Pulmonary artery endothelial cell (primary cell): Measurements from ENCODE around the gene TTLL3. TPM values are rescaled to one million over a fixed set of nuclear protein-coding genes. Genes with fewer than 3 reads are reported as not detected.
"Not testable (repeated sequence)": the region's sequence is repeated elsewhere in the genome, so short reads cannot be mapped to it uniquely, and the experiment has no call there.

Experiments
- DNase-seq: peaks from one replicate; pipeline ENCODE4 v3.0.0-alpha.2; 2011; ENCODE audit warnings: low read depth, low spot score
- total RNA-seq: library from RNA; depleted of rRNA; stranded (reverse); fragments of >200 nt; gene quantifications from 2 replicates; pipeline ENCODE4 v1.2.3, GENCODE V29; 2014

The TTLL3 gene
- total RNA-seq, 1 donor from 2014 or later, result 7.1 TPM

GRCh38 chr3:9865125-9865637 lies 55.1 kb downstream of the TTLL3 start:
- DNase-seq, result not testable (repeated sequence)

- DNase-seq, result no peak
Measured at GRCh38 chr3:9866639-9867038, 56.6 kb downstream of the TTLL3 start.

GRCh38 chr3:9867106-9867505 lies 57.0 kb downstream of the TTLL3 start:
- no peak for DNase-seq

GRCh38 chr3:9869955-9870354 lies 59.9 kb downstream of the TTLL3 start:
- no peak for DNase-seq

- no peak for DNase-seq
Measured at GRCh38 chr3:9870978-9871377, 60.9 kb downstream of the TTLL3 start.

GRCh38 chr3:9872067-9872466 lies 62.0 kb downstream of the TTLL3 start:
- DNase-seq, result not testable (repeated sequence)

- no peak for DNase-seq
Measured at GRCh38 chr3:9875448-9875847, 65.4 kb downstream of the TTLL3 start.

GRCh38 chr3:9876255-9876654 lies 66.2 kb downstream of the TTLL3 start:
- not testable (repeated sequence) for DNase-seq

- no peak for DNase-seq
Measured at GRCh38 chr3:9876991-9877390, 66.9 kb downstream of the TTLL3 start.

GRCh38 chr3:9878700-9879099 lies 68.6 kb downstream of the TTLL3 start:
- no peak for DNase-seq

GRCh38 chr3:9879830-9880549 lies 69.9 kb downstream of the TTLL3 start, which contains the start of gene CIDEC:
TSS of gene CIDEC (minus strand) at chr3:9880253. CDS start at chr3:9878486, 1,767 bp downstream.
- no peak for DNase-seq

GRCh38 chr3:9881441-9881840 lies 71.4 kb downstream of the TTLL3 start:
- DNase-seq, result no peak

- DNase-seq, result no peak
Measured at GRCh38 chr3:9883706-9884554, 73.9 kb downstream of the TTLL3 start.

- no peak for DNase-seq
Measured at GRCh38 chr3:9884555-9885165, 74.6 kb downstream of the TTLL3 start.

Other genes with a start within 250 kb of the TTLL3 start
- gene MTMR14, start 160.8 kb upstream of the TTLL3 start, total RNA-seq, result 45.9 and 56.3 TPM in 2 replicates
- not detected in 2 replicates for gene CPNE9, start 106.4 kb upstream of the TTLL3 start, total RNA-seq
- 20.7 and 22.6 TPM in 2 replicates for gene BRPF1, start 78.5 kb upstream of the TTLL3 start, total RNA-seq
- 18.6 and 19.7 TPM in 2 replicates for gene OGG1, start 60.3 kb upstream of the TTLL3 start, total RNA-seq
- 46.7 and 50.6 TPM in 2 replicates for gene CAMK1, start 40.3 kb upstream of the TTLL3 start, total RNA-seq
- gene TADA3, start 17.8 kb upstream of the TTLL3 start, total RNA-seq, result 30.2 and 37.3 TPM in 2 replicates
- gene ARPC4, start 17.2 kb upstream of the TTLL3 start, total RNA-seq, result 287 and 389 TPM in 2 replicates
- gene RPUSD3, start 33.7 kb downstream of the TTLL3 start, total RNA-seq, result 27.8 and 35.6 TPM in 2 replicates
- gene CIDEC, start 70.0 kb downstream of the TTLL3 start, total RNA-seq, result not detected in 2 replicates
- 29.0 and 35.3 TPM in 2 replicates for gene JAGN1, start 80.3 kb downstream of the TTLL3 start, total RNA-seq
- gene IL17RE, start 92.6 kb downstream of the TTLL3 start, total RNA-seq, result 0.07 and 0.14 TPM in 2 replicates
- gene IL17RC, start 106.8 kb downstream of the TTLL3 start, total RNA-seq, result 18.3 and 18.7 TPM in 2 replicates
- gene CRELD1, start 123.6 kb downstream of the TTLL3 start, total RNA-seq, result 29.1 and 41.7 TPM in 2 replicates
- 0.88 and 1.1 TPM in 2 replicates for gene PRRT3, start 142.1 kb downstream of the TTLL3 start, total RNA-seq
- 44.2 and 100 TPM in 2 replicates for gene EMC3, start 176.6 kb downstream of the TTLL3 start, total RNA-seq
- gene FANCD2, start 216.2 kb downstream of the TTLL3 start, total RNA-seq, result 22.0 and 34.0 TPM in 2 replicates